Measurements from ENCODE around the gene ABHD10.

Gene ABHD10

DNA sequence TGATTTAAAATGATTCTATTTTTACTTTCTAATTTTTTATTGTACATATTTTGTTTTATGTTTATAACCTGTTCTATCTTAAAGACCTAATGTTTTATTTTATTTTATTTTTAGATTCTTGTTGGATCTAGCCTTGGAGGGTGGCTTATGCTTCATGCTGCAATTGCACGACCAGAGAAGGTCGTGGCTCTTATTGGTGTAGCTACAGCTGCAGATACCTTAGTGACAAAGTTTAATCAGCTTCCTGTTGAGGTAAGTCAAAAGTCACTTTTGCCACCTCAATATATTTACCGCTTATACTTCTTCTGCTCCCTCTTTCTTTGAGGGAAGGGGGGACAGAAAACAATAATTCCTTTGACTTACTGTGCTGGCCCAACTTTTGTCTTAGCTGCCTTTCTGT is 8.0 kb downstream of the ABHD10 start:
- TF ChIP-seq, protein P1, sequence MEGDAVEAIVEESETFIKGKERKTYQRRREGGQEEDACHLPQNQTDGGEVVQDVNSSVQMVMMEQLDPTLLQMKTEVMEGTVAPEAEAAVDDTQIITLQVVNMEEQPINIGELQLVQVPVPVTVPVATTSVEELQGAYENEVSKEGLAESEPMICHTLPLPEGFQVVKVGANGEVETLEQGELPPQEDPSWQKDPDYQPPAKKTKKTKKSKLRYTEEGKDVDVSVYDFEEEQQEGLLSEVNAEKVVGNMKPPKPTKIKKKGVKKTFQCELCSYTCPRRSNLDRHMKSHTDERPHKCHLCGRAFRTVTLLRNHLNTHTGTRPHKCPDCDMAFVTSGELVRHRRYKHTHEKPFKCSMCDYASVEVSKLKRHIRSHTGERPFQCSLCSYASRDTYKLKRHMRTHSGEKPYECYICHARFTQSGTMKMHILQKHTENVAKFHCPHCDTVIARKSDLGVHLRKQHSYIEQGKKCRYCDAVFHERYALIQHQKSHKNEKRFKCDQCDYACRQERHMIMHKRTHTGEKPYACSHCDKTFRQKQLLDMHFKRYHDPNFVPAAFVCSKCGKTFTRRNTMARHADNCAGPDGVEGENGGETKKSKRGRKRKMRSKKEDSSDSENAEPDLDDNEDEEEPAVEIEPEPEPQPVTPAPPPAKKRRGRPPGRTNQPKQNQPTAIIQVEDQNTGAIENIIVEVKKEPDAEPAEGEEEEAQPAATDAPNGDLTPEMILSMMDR (IDR thresholded peaks at IDR 0.05; ENCODE audit: insufficient read depth, missing control alignments): no peak
- no peak for DNase-seq (ENCODE audit: insufficient read length, low spot score)
- no peak for FAIRE-seq

GRCh38 chr3:111989061-111989678 is 10.3 kb downstream of the ABHD10 start:
- TF ChIP-seq, protein P1 (IDR thresholded peaks at IDR 0.05; ENCODE audit: insufficient read depth, missing control alignments): peak; percentile 79
- DNase-seq (ENCODE audit: insufficient read length, low spot score): no peak
- peak; percentile 76 for FAIRE-seq

- DNase-seq (ENCODE audit: insufficient read length, low spot score): no peak
- TF ChIP-seq, protein P1 (IDR thresholded peaks at IDR 0.05; ENCODE audit: insufficient read depth, missing control alignments): no peak
- FAIRE-seq: no peak
Measured at GRCh38 chr3:111993038-111993437, 14.2 kb downstream of the ABHD10 start.

DNA sequence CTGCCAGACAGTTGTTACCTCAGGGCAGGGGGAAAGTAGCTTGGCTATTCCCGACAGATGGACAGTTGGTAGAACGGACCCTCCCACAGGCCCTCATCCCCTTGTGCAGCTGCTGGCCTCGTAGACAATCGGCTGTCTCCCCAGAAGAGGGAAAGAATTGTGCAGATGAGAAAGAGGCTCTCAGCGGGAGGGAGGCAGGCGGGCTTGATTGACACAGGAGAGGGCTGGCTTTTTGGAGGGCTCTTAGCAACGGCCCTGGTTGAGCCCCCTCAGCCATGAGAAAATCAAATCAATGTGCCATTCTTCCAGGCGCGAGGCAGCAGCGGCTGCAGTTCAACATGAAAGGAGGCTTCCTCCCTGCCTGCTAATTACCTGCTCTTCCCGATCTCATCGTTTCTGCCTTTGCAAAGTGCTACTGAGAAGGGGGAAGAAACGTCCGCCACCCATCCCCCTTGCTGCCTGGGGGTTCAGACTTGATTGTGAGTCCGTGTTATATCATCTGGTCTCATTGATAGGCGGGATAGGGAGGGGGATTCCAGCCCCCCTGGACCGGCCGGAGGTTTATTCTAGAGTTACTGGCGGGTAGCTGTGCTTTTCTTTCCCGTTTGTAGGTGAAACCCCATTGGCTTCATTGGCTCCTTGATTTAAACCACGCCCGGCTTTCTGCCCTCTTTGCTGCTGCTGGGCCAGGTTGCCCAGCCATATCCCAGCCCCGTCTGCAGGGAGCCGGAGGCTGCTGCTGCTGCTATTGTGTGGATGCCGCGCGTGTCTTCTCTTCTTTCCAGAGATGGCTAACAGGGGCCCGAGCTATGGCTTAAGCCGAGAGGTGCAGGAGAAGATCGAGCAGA is 20.0 kb downstream of the ABHD10 start, which contains the start of gene TAGLN3:
TSS of gene TAGLN3 (plus strand) at position 287 of the 848 bp plus-strand sequence. CDS start at position 788, 501 bp downstream.
- DNase-seq (ENCODE audit: insufficient read length, low spot score) (no peak), FAIRE-seq (no peak)
- TF ChIP-seq, protein P1 (IDR thresholded peaks at IDR 0.05; ENCODE audit: insufficient read depth, missing control alignments): no peak

GRCh38 chr3:111999484-112000324 is 20.9 kb downstream of the ABHD10 start:
- DNase-seq (ENCODE audit: insufficient read length, low spot score) (no peak), FAIRE-seq (no peak)
- TF ChIP-seq, protein P1 (IDR thresholded peaks at IDR 0.05; ENCODE audit: insufficient read depth, missing control alignments): no peak

GRCh38 chr3:112000367-112000771 is 21.5 kb downstream of the ABHD10 start:
- FAIRE-seq: no peak

More at GRCh38 chr3:112000367-112000771, 21.5 kb downstream of the ABHD10 start:
- no peak for DNase-seq (ENCODE audit: insufficient read length, low spot score)
- TF ChIP-seq, protein P1 (IDR thresholded peaks at IDR 0.05; ENCODE audit: insufficient read depth, missing control alignments): no peak
